Kidney (tissue), 14 donors: ENCODE data around the gene SEC14L5. TPM values are rescaled to one million over a fixed set of nuclear protein-coding genes. Genes with fewer than 3 reads are reported as not detected.

Source experiments
- DNase-seq, 5 donors: peaks; one replicate each; pipeline ENCODE4 v3.0.0-alpha.2; 2013 to 2020
- FAIRE-seq: peaks from 2 replicates; lab custom pipeline; 2012; peaks lifted over from hg19 to GRCh38; lab: Jason Lieb, UNC
- H3K27ac ChIP-seq, 2 donors: one replicate each; pipeline ENCODE4 v1.7.0; 2013; ENCODE audit warnings: low read depth in 2 of 2, low read length in 2 of 2, inconsistent platforms in 1 of 2
- H3K27me3 ChIP-seq: one replicate; pipeline ENCODE4 v1.7.1; 2013; ENCODE audit warnings: low read length, inconsistent platforms; ENCODE audit not compliant: control insufficient read depth, insufficient read depth
- H3K36me3 ChIP-seq, 3 donors: one replicate each; pipeline versions ENCODE4 v1.7.0 to v1.7.1; 2013; ENCODE audit warnings: low read length in 3 of 3, control low read depth in 1 of 3, inconsistent platforms in 1 of 3; ENCODE audit not compliant: insufficient read depth in 3 of 3, control insufficient read depth in 2 of 3
- H3K4me1 ChIP-seq, 3 donors: one replicate each; pipeline versions ENCODE4 v1.7.0 to v1.7.1; 2013; ENCODE audit warnings: low read length in 3 of 3, inconsistent platforms in 1 of 3, low read depth in 1 of 3; ENCODE audit not compliant: control insufficient read depth in 2 of 3, insufficient read depth in 2 of 3
- H3K4me3 ChIP-seq, 3 donors: one replicate each; pipeline versions ENCODE4 v1.7.0 to v1.8.1; 2013; ENCODE audit warnings: low read length in 3 of 3, control low read depth in 1 of 3, inconsistent platforms in 1 of 3
- H3K9ac ChIP-seq, 3 donors: one replicate each; pipeline versions ENCODE4 v1.7.0 to v1.7.1; 2013; ENCODE audit warnings: low read length in 3 of 3, control low read depth in 1 of 3, inconsistent platforms in 1 of 3
- H3K9me3 ChIP-seq, 3 donors: one replicate each; pipeline versions ENCODE4 v1.7.0 to v1.7.1; 2013; ENCODE audit warnings: low read length in 3 of 3, control low read depth in 1 of 3, inconsistent platforms in 1 of 3; ENCODE audit not compliant: control insufficient read depth in 2 of 3, insufficient read depth in 1 of 3
- intact Hi-C: fragments of 100-400 bp; cut with DNase I; formaldehyde crosslinking; loops from one replicate; pipeline ENCODE4 v1.11.1; 2022
- polyA plus RNA-seq: library from polyadenylated mRNA; stranded (reverse); fragments of 350-450 nt; fragmentation: Illumina TruSeq; extraction: RNeasy Lipid Tissue Mini Kit (QIAGEN cat#74804); gene quantifications from one replicate; pipeline ENCODE4 v1.2.3, GENCODE V29; 2014; ENCODE audit warnings: low read depth, low replicate concordance; ENCODE audit not compliant: insufficient read depth
- total RNA-seq: library from RNA; stranded (reverse); fragmentation: NEBNext Ultra II Directional; extraction: Animal tissue kit (Norgen Biotek cat#: 25700); gene quantifications from one replicate; pipeline ENCODE4 v1.2.1, GENCODE V29; 2021
- TF ChIP-seq, protein P1 (sequence below): IDR thresholded peaks from 3 replicates; pipeline ENCODE4 v1.5.1; 2012; ENCODE audit warnings: mild to moderate bottlenecking, moderate library complexity, borderline replicate concordance; ENCODE audit not compliant: insufficient read depth; ENCODE audit errors: extremely low read depth
- donor health status: control.
- donor health status: control.
- donor health status: control.
- donor health status: control.
- donor health status: control.
- donor health status: DM: yes; HTN: yes; CAD: no.
- donor health status: Normal renal cell carcinoma (clear cell type).

Gene SEC14L5
- total and polyA plus RNA-seq, 2 donors from 2014 or later: 0.13 to 0.16 TPM

DNA sequence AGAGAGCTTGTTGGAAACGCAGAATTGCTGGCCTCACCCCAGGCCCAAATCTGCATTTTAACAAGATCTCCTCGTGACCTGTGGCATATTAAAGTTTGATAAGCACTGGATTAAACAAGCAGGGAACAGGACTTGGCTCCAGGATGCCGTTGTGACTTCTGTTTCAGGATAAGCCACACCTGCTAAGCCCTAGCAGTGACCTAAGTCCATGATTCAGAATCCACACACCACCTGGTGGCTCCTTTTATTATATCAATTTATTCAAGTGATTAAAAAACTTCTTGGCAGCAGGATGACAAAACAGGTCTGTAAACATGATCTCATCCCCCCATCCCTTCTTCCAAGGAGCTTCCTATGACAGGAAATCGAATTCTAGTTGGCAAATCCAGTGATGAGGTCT is 66.5 kb downstream of the SEC14L5 start:
- peak in 1 of 5 donors; percentile 30 for DNase-seq
- H3K36me3 ChIP-seq: no peaks in the 10 kb centered on the region
- H3K9ac ChIP-seq: no peak overlapping the region
- no peaks in the 10 kb centered on the region for H3K27me3 ChIP-seq
- intact Hi-C loops: no loop called here
- H3K9me3 ChIP-seq: no peaks in the 10 kb centered on the region
- no peak overlapping the region for H3K27ac ChIP-seq
- no peak for FAIRE-seq
- TF ChIP-seq, protein P1, sequence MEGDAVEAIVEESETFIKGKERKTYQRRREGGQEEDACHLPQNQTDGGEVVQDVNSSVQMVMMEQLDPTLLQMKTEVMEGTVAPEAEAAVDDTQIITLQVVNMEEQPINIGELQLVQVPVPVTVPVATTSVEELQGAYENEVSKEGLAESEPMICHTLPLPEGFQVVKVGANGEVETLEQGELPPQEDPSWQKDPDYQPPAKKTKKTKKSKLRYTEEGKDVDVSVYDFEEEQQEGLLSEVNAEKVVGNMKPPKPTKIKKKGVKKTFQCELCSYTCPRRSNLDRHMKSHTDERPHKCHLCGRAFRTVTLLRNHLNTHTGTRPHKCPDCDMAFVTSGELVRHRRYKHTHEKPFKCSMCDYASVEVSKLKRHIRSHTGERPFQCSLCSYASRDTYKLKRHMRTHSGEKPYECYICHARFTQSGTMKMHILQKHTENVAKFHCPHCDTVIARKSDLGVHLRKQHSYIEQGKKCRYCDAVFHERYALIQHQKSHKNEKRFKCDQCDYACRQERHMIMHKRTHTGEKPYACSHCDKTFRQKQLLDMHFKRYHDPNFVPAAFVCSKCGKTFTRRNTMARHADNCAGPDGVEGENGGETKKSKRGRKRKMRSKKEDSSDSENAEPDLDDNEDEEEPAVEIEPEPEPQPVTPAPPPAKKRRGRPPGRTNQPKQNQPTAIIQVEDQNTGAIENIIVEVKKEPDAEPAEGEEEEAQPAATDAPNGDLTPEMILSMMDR: no peak
- H3K4me3 ChIP-seq: no peak overlapping the region
- H3K4me1 ChIP-seq: no peaks in the 10 kb centered on the region

DNA sequence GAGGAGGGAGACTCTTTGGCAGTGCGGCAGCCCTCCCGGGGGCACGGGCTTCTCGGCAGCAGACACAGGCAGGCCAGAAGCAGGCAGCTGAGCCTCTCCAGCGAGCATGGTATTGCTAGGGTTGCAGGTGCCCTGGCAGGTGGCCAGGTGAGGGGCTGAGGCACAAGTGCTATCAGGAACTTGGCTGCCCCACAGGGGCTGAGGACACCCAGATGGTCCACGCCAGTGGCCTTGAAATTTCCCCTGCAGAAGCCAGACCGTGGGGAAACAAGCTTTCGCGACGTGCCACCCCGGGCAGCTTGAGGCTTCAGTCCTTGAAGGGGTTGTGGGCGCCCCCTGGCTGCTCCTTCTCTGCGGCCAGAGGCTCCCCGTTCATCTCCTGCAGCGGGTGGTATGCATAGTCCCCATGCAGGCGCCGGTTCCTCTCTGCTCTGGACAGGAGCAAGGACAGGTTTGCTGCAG is 67.1 kb downstream of the SEC14L5 start:
- Histone ChIP-seq H3K4me1 (no peaks in the 10 kb centered on the region), H3K36me3 (no peaks in the 10 kb centered on the region), H3K9ac (no peak overlapping the region), H3K9me3 (no peaks in the 10 kb centered on the region), H3K27me3 (no peaks in the 10 kb centered on the region), H3K27ac (no peak overlapping the region), H3K4me3 (no peak overlapping the region)
- FAIRE-seq (no peak), DNase-seq (peak in 3 of 5 donors; percentile 24 to 37 (median 31))
- TF ChIP-seq, protein P1: no peak
- intact Hi-C loops: no loop called here

DNA sequence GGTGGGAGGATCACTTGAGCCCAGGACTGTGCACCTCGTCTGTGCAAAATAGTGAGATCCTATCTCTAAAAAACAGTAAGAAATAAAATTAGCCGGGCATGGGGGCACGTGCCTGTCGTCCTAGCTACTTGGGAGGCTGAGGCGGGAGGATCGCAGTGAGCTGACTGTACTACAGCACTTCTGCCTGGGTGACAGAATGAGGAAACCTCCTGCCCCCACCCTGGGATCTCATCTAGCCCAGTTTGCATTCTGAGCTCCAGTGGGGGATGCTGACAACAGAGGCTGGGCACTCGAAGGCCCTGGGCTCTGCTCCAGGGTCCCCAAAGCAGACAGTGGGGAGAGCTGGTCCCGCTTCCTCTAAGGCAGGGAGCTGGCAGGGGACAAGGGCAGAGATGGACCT is 68.5 kb downstream of the SEC14L5 start:
- FAIRE-seq (no peak), DNase-seq (peak in 1 of 5 donors; percentile 44)
- TF ChIP-seq, protein P1: no peak
- H3K36me3 ChIP-seq: no peaks in the 10 kb centered on the region
- no peak overlapping the region for H3K9ac ChIP-seq
- H3K27me3 ChIP-seq: no peaks in the 10 kb centered on the region
- no peaks in the 10 kb centered on the region for H3K9me3 ChIP-seq
- no peak overlapping the region for H3K27ac ChIP-seq
- intact Hi-C loops: no loop called here
- H3K4me1 ChIP-seq: no peaks in the 10 kb centered on the region
- H3K4me3 ChIP-seq: no peak overlapping the region

DNA sequence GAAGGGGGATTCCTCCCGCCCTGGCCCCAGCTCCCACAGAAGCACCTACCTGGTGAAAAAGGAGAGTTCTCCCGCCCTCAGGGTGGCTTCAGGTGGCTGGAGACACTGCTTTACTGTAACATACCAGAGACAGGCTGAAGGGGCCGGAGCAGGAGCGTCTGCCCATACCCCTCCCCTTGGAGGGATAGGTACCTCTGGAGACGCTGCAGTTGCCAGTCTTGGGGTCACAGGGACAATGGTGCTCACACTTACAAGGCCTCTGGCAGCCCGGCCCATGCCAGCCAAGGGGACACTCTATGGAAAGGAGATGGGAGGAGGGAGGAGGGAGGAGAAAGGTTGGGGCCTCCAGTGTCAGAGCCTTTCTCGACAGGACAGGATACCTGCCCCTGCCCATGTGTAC is 69.0 kb downstream of the SEC14L5 start:
- intact Hi-C loops: no loop called here
- TF ChIP-seq, protein P1: no peak
- H3K27me3 ChIP-seq: no peaks in the 10 kb centered on the region
- H3K9me3 ChIP-seq: no peaks in the 10 kb centered on the region
- no peak overlapping the region for H3K4me3 ChIP-seq
- FAIRE-seq (no peak), DNase-seq (peak in 1 of 5 donors; percentile 56)
- no peak overlapping the region for H3K27ac ChIP-seq
- H3K4me1 ChIP-seq: no peaks in the 10 kb centered on the region
- H3K9ac ChIP-seq: no peak overlapping the region
- no peaks in the 10 kb centered on the region for H3K36me3 ChIP-seq
